Body of pancreas (tissue), 4 donors: ENCODE data around the gene GM2A.

Experiments
- POLR2A ChIP-seq, 3 donors: fragments of 450-650 bp; IDR thresholded peaks; one replicate each; pipeline ENCODE4 v1.6.1; 2016; ENCODE audit warnings: antibody characterized with exemption in 3 of 3, mild to moderate bottlenecking in 2 of 3
- TF ChIP-seq, protein P1 (sequence below), 7 experiments: fragments of 450-650 bp in 4 of 7; fragments of 200-600 bp in 3 of 7; sonication (generic) in 3 of 7; IDR thresholded peaks; one replicate each; pipeline ENCODE4 v1.5.1; 2016 to 2019; ENCODE audit warnings: antibody characterized with exemption in 7 of 7

DNA sequence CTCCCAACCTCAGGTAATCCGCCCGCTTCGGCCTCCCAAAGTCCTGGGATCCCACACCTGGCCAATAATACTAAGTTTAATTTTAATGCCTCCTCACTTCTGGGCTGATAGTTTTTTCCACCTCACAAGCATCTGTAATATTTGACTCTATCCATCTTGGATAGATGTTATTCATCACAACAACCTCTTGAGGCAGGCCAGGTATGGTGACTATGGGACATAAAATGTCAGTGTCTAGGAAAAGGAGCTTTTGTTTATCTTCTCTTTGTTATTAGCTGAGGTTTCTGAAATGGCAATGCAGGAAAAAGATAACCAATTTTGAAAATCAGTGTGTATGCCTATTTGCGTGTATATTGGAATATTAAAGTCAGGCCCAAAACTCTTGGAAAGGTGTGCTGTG, 27.9 kb upstream of the GM2A start:
- TF ChIP-seq POLR2A (IDR thresholded peaks at IDR 0.05): no peak
- TF ChIP-seq, protein P1, sequence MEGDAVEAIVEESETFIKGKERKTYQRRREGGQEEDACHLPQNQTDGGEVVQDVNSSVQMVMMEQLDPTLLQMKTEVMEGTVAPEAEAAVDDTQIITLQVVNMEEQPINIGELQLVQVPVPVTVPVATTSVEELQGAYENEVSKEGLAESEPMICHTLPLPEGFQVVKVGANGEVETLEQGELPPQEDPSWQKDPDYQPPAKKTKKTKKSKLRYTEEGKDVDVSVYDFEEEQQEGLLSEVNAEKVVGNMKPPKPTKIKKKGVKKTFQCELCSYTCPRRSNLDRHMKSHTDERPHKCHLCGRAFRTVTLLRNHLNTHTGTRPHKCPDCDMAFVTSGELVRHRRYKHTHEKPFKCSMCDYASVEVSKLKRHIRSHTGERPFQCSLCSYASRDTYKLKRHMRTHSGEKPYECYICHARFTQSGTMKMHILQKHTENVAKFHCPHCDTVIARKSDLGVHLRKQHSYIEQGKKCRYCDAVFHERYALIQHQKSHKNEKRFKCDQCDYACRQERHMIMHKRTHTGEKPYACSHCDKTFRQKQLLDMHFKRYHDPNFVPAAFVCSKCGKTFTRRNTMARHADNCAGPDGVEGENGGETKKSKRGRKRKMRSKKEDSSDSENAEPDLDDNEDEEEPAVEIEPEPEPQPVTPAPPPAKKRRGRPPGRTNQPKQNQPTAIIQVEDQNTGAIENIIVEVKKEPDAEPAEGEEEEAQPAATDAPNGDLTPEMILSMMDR (IDR thresholded peaks at IDR 0.05): no peak
